ENCODE measurements around the gene THBS2. TPM values are rescaled to one million over a fixed set of nuclear protein-coding genes. Genes with fewer than 3 reads are reported as not detected.

The THBS2 gene
- total RNA-seq, 1 experiment from 2014 or later = 0.39 TPM

GRCh38 chr6:169243186-169243585 is 10.5 kb downstream of the THBS2 start:
- DNase-seq (ENCODE audit: low read depth, low spot score) = no peak
- no peak for ATAC-seq
- Histone ChIP-seq H2AFZ (ENCODE audit: low read depth, low read length, poor library complexity, severe bottlenecking) (no peak overlapping the region), H3K27ac (ENCODE audit: low read depth, low read length) (no peak overlapping the region), H3K9ac (ENCODE audit: low read length) (no peak overlapping the region), H3K4me2 (ENCODE audit: low read length) (no peak overlapping the region), H3K36me3 (ENCODE audit: control insufficient read depth in 1 of 2, insufficient read depth in 2 of 2, low read length in 2 of 2) (no peaks in the 10 kb centered on the region), H3K9me3 (ENCODE audit: control insufficient read depth in 1 of 2, insufficient read depth in 1 of 2, low read depth in 1 of 2, low read length in 2 of 2) (no peaks in the 10 kb centered on the region), H3K9me2 (ENCODE audit: insufficient read depth) (no peaks in the 10 kb centered on the region), H3K79me2 (ENCODE audit: insufficient read depth, low read length) (no peaks in the 10 kb centered on the region), H4K20me1 (ENCODE audit: insufficient read depth) (no peaks in the 10 kb centered on the region), H3K27me3 (ENCODE audit: insufficient read depth, low read length) (no peaks in the 10 kb centered on the region), H3K4me1 (ENCODE audit: control insufficient read depth in 1 of 2, insufficient read depth in 2 of 2, low read length in 2 of 2) (no peaks in the 10 kb centered on the region), H3K4me3 (replicated peaks in 1 of 2; ENCODE audit: low read depth in 1 of 2, low read length in 2 of 2) (no peak overlapping the region)
- ChIA-PET RAD21 (ENCODE audit: low non-redundant PET in 1 of 2, low total read pairs in 2 of 2, uncharacterized antibody in 2 of 2, unreplicated experiment in 2 of 2) (no interaction called here), POLR2A (no interaction called here), CTCF (no interaction called here)
- no TSS peak for BruUV-seq (replicated peaks)
- no peak for TF ChIP-seq SRF (IDR thresholded peaks at IDR 0.05; ENCODE audit: low read depth)
- TF ChIP-seq CBX3 (IDR thresholded peaks at IDR 0.05; ENCODE audit: low read depth) = no peak
- TF ChIP-seq POLR2AphosphoS5 (IDR thresholded peaks at IDR 0.05; ENCODE audit: low read depth, low read length) = no peak
- no peak for TF ChIP-seq ATF3 (IDR thresholded peaks at IDR 0.05)
- TF ChIP-seq ZFX (IDR thresholded peaks at IDR 0.05) = no peak
- TF ChIP-seq SIN3A (IDR thresholded peaks at IDR 0.05; ENCODE audit: low read depth) = no peak
- TF ChIP-seq RAD21 (IDR thresholded peaks at IDR 0.05; ENCODE audit: low read depth) = no peak
- TF ChIP-seq, protein P1, sequence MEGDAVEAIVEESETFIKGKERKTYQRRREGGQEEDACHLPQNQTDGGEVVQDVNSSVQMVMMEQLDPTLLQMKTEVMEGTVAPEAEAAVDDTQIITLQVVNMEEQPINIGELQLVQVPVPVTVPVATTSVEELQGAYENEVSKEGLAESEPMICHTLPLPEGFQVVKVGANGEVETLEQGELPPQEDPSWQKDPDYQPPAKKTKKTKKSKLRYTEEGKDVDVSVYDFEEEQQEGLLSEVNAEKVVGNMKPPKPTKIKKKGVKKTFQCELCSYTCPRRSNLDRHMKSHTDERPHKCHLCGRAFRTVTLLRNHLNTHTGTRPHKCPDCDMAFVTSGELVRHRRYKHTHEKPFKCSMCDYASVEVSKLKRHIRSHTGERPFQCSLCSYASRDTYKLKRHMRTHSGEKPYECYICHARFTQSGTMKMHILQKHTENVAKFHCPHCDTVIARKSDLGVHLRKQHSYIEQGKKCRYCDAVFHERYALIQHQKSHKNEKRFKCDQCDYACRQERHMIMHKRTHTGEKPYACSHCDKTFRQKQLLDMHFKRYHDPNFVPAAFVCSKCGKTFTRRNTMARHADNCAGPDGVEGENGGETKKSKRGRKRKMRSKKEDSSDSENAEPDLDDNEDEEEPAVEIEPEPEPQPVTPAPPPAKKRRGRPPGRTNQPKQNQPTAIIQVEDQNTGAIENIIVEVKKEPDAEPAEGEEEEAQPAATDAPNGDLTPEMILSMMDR (IDR thresholded peaks at IDR 0.05 in 2 of 3, conservative IDR thresholded peaks at IDR 0.05 in 1 of 3; ENCODE audit: borderline replicate concordance in 1 of 3, insufficient read depth in 1 of 3, low read depth in 2 of 3, low read length in 2 of 3) = no peak
- TF ChIP-seq EGR1 (IDR thresholded peaks at IDR 0.05; ENCODE audit: low read depth) = no peak
- no peak for TF ChIP-seq REST (IDR thresholded peaks at IDR 0.05; ENCODE audit: low read depth)
- intact Hi-C loops (cut with micrococcal nuclease) = no loop called here

Measured in HCT116 (cell line).